ENCODE measurements around the gene GRM8.

GRCh38 chr7:127146746-127147536 lies 105.8 kb downstream of the GRM8 start:
- TF ChIP-seq SUZ12 (IDR thresholded peaks at IDR 0.05; ENCODE audit: extremely low read depth, insufficient read depth, insufficient read length) (no peak), YY1 (IDR thresholded peaks at IDR 0.05; ENCODE audit: insufficient read depth, insufficient read length) (no peak)
